Panc1 (cell line): ENCODE measurements around the gene SLC30A7. TPM values are rescaled to one million over a fixed set of nuclear protein-coding genes. Genes with fewer than 3 reads are reported as not detected.

Source experiments
- ATAC-seq: fragments of 200-7000 bp; cut with Tn5 transposase; 2 replicates; pipeline ENCODE4 v1.9.1; 2020; ENCODE audit warnings: mild to moderate bottlenecking, moderate library complexity
- BruUV-seq: library from RNA; stranded (reverse); fragments of 400-500 nt; replicated peaks from 2 replicates; lab custom pipeline; 2021; lab: Mats Ljungman, UMichigan
- CTCF ChIA-PET: fragments of 300-600 bp; sonication (Branson Sonifier 250); formaldehyde crosslinking; loops from one replicate; lab custom pipeline; 2022; ENCODE audit warnings: antibody characterized with exemption; lab: Charles Lee
- POLR2A ChIA-PET: fragments of 300-600 bp; sonication (Branson Sonifier 250); formaldehyde crosslinking; loops from one replicate; lab custom pipeline; 2022; ENCODE audit warnings: antibody characterized with exemption; lab: Charles Lee
- DNase-seq: peaks from one replicate; pipeline ENCODE4 v3.0.0-alpha.2; 2010; ENCODE audit warnings: low read depth, low spot score
- H3K27ac ChIP-seq: 2 replicates; pipeline ENCODE4 v1.5.1; 2011; ENCODE audit warnings: mild to moderate bottlenecking, low read length, inconsistent platforms
- H3K27me3 ChIP-seq: fragments of 200-500 bp; sonication (Bioruptor generic); 2 replicates; pipeline ENCODE4 v1.6.0; 2014; ENCODE audit warnings: low read length, inconsistent platforms; ENCODE audit not compliant: control insufficient read depth, insufficient read depth
- H3K36me3 ChIP-seq: fragments of 200-500 bp; sonication (Bioruptor generic); 2 replicates; pipeline ENCODE4 v1.5.1; 2014; ENCODE audit warnings: inconsistent platforms, mild to moderate bottlenecking, low read length, moderate library complexity; ENCODE audit not compliant: control insufficient read depth, insufficient read depth
- H3K4me1 ChIP-seq: 2 replicates; pipeline ENCODE4 v1.5.1; 2011; ENCODE audit warnings: inconsistent platforms, mild to moderate bottlenecking, low read length, moderate library complexity; ENCODE audit not compliant: control insufficient read depth, insufficient read depth
- H3K4me3 ChIP-seq, 2 experiments: 2 replicates each; pipeline ENCODE4 v1.5.1; 2011 to 2012; ENCODE audit warnings: low read depth in 2 of 2, low read length in 2 of 2, mild to moderate bottlenecking in 2 of 2, inconsistent platforms in 1 of 2, moderate library complexity in 1 of 2
- H3K9me3 ChIP-seq: fragments of 200-500 bp; sonication (Bioruptor generic); 2 replicates; pipeline ENCODE4 v1.5.1; 2014; ENCODE audit warnings: low read depth, mild to moderate bottlenecking, inconsistent platforms, low read length, moderate library complexity; ENCODE audit not compliant: control insufficient read depth, insufficient read depth
- CTCF ChIP-seq: fragments of 450-650 bp; IDR thresholded peaks from 2 replicates; pipeline ENCODE4 v1.5.1; 2017; ENCODE audit warnings: mild to moderate bottlenecking
- POLR2AphosphoS5 ChIP-seq: IDR thresholded peaks from 2 replicates; pipeline ENCODE4 v1.6.1; 2012; ENCODE audit warnings: mild to moderate bottlenecking, low read depth, low read length, moderate library complexity
- SIN3A ChIP-seq: IDR thresholded peaks from 2 replicates; pipeline ENCODE4 v1.6.1; 2012; ENCODE audit warnings: low read depth, mild to moderate bottlenecking, low read length, moderate library complexity, borderline replicate concordance; ENCODE audit not compliant: insufficient read depth
- TCF7L2 ChIP-seq: IDR thresholded peaks from 2 replicates; pipeline ENCODE4 v1.6.1; 2011; ENCODE audit warnings: mild to moderate bottlenecking, low read depth, low read length, inconsistent platforms
- in situ Hi-C: cut with HindIII; loops from 2 replicates; pipeline ENCODE4 v1.10.0; 2016; ENCODE audit warnings: low sequenced_read_pairs, low pct_unique_long_range_greater_than_20kb
- intact Hi-C: fragments of 100-400 bp; cut with micrococcal nuclease; formaldehyde crosslinking; loops from one replicate; pipeline ENCODE4 v1.10.0; 2022; ENCODE audit not compliant: unreplicated experiment
- total RNA-seq: library from RNA; stranded (reverse); gene quantifications from one replicate; pipeline ENCODE4 v1.2.1, GENCODE V29; 2021; ENCODE audit not compliant: unreplicated experiment
- TF ChIP-seq, protein P1 (sequence below), 2 experiments: IDR thresholded peaks; 2 replicates each; pipeline ENCODE4 v1.6.1; 2011 to 2012; ENCODE audit warnings: low read depth in 2 of 2, control low read depth in 1 of 2, low read length in 1 of 2, mild to moderate bottlenecking in 1 of 2, moderate library complexity in 1 of 2; ENCODE audit not compliant: insufficient read depth in 1 of 2

The SLC30A7 gene
- total RNA-seq, 1 experiment from 2014 or later: 18.5 TPM

DNA sequence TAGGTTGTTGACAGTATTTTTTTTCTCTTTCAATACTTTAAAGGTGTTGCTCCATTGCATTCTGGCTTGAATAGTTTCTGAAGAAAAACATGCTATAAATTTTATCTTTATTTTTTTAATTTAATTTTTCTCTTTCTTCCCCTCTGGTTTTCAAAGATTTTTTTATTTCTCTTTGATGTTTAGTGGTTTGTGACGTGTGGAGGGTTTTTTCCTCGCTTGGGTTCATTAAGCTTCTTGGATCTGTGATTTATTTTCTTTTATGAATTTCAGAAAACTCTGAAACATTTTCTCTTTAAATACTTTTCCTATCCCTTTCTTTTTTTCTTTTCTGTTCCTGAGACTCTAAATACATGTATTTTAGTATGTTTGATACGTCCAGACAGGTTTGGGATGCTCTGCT is 9.3 kb downstream of the SLC30A7 start:
- in situ Hi-C loops (no loop called here), intact Hi-C loops (no loop called here)
- H3K36me3 ChIP-seq: peaks cover 6% of the 10 kb centered on the region; the same call in 1 of the 2 replicates
- TF ChIP-seq CTCF: no peak
- TF ChIP-seq POLR2AphosphoS5: no peak
- TF ChIP-seq, protein P1, sequence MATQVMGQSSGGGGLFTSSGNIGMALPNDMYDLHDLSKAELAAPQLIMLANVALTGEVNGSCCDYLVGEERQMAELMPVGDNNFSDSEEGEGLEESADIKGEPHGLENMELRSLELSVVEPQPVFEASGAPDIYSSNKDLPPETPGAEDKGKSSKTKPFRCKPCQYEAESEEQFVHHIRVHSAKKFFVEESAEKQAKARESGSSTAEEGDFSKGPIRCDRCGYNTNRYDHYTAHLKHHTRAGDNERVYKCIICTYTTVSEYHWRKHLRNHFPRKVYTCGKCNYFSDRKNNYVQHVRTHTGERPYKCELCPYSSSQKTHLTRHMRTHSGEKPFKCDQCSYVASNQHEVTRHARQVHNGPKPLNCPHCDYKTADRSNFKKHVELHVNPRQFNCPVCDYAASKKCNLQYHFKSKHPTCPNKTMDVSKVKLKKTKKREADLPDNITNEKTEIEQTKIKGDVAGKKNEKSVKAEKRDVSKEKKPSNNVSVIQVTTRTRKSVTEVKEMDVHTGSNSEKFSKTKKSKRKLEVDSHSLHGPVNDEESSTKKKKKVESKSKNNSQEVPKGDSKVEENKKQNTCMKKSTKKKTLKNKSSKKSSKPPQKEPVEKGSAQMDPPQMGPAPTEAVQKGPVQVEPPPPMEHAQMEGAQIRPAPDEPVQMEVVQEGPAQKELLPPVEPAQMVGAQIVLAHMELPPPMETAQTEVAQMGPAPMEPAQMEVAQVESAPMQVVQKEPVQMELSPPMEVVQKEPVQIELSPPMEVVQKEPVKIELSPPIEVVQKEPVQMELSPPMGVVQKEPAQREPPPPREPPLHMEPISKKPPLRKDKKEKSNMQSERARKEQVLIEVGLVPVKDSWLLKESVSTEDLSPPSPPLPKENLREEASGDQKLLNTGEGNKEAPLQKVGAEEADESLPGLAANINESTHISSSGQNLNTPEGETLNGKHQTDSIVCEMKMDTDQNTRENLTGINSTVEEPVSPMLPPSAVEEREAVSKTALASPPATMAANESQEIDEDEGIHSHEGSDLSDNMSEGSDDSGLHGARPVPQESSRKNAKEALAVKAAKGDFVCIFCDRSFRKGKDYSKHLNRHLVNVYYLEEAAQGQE (IDR thresholded peaks at IDR 0.05; ENCODE audit: insufficient read depth in 1 of 2, low read depth in 2 of 2, low read length in 1 of 2): no peak
- TF ChIP-seq TCF7L2: no peak
- TF ChIP-seq SIN3A: no peak
- no peaks in the 10 kb centered on the region for H3K9me3 ChIP-seq
- H3K4me1 ChIP-seq: no peaks in the 10 kb centered on the region
- H3K27me3 ChIP-seq: no peaks in the 10 kb centered on the region
- no peak overlapping the region for H3K27ac ChIP-seq
- no peak for ATAC-seq
- DNase-seq: no peak
- POLR2A ChIA-PET: no interaction called here
- CTCF ChIA-PET: no interaction called here
- no peak overlapping the region for H3K4me3 ChIP-seq
- BruUV-seq: no TSS peak

GRCh38 chr1:100907887-100908286 is 12.0 kb downstream of the SLC30A7 start:
- H3K4me1 ChIP-seq: no peaks in the 10 kb centered on the region
- BruUV-seq: no TSS peak
- no peak overlapping the region for H3K27ac ChIP-seq
- ATAC-seq (no peak), DNase-seq (no peak)
- intact Hi-C loops (no loop called here), in situ Hi-C loops (no loop called here)
- H3K4me3 ChIP-seq: no peak overlapping the region
- POLR2A ChIA-PET: no interaction called here
- TF ChIP-seq CTCF: no peak
- no peak for TF ChIP-seq TCF7L2
- no peaks in the 10 kb centered on the region for H3K9me3 ChIP-seq
- H3K36me3 ChIP-seq: peaks cover 8% of the 10 kb centered on the region
- no peaks in the 10 kb centered on the region for H3K27me3 ChIP-seq
- CTCF ChIA-PET: no interaction called here

DNA sequence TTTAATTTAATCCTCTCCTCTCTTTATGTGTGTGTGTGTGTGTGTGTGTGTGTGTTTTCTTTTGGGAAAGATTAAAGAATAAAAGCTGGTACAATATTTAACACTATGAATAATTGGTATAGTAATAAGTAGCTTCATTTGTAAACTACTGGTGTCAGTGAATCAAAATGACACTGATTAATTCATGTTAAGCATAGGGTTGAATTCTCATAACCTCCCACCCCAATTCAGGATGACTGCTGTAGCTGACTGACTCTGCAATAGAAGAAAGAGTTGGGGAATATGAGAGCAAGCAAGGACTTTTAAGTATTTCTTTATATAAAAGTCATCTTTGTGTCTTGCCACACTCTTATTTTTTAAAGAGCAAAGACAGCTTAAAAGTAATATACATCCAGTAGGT is 13.1 kb downstream of the SLC30A7 start:
- no peaks in the 10 kb centered on the region for H3K27me3 ChIP-seq
- intact Hi-C loops: no loop called here
- TF ChIP-seq SIN3A: no peak
- TF ChIP-seq, protein P1 (IDR thresholded peaks at IDR 0.05; ENCODE audit: insufficient read depth in 1 of 2, low read depth in 2 of 2, low read length in 1 of 2): no peak
- no peak for TF ChIP-seq POLR2AphosphoS5
- TF ChIP-seq CTCF: no peak
- TF ChIP-seq TCF7L2: no peak
- no peaks in the 10 kb centered on the region for H3K9me3 ChIP-seq
- DNase-seq (no peak), ATAC-seq (no peak)
- no peak overlapping the region for H3K27ac ChIP-seq
- ChIA-PET POLR2A (no interaction called here), CTCF (no interaction called here)
- H3K36me3 ChIP-seq: peaks cover 8% of the 10 kb centered on the region
- in situ Hi-C loops: no loop called here
- BruUV-seq: no TSS peak
- no peaks in the 10 kb centered on the region for H3K4me1 ChIP-seq
- no peak overlapping the region for H3K4me3 ChIP-seq
